ENCODE data around the gene PHKB. TPM values are rescaled to one million over a fixed set of nuclear protein-coding genes. Genes with fewer than 3 reads are reported as not detected.

Gene PHKB
- polyA plus RNA-seq, 3 donors: 73.7 to 88.5 (median 85.8) TPM

- DNase-seq (ENCODE audit: extremely low read depth in 1 of 11, low read depth in 9 of 11, low spot score in 4 of 11): no peak
These were observed 234.6 kb downstream of the PHKB start for GRCh38 chr16:47695756-47696155.

DNA sequence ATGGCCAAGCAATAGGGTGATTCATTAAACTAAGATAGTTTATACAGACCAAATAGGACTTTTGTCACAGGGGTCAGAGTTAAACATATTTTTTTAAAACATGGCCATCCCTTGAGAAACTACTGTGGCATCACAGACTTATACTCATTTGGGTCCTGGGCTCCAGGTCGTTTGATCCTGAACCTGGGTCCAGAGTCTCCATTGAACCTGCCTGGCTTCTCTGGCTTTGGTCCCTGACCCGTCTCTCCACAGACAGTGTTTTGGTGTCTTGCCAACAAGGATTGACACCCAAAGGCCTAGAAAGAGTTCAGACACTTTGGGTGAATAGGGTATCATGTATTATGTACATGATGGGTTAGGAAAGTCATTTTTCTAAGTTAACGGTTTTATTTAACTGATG lies 236.7 kb downstream of the PHKB start:
- DNase-seq (ENCODE audit: extremely low read depth in 1 of 11, low read depth in 9 of 11, low spot score in 4 of 11): no peak

DNA sequence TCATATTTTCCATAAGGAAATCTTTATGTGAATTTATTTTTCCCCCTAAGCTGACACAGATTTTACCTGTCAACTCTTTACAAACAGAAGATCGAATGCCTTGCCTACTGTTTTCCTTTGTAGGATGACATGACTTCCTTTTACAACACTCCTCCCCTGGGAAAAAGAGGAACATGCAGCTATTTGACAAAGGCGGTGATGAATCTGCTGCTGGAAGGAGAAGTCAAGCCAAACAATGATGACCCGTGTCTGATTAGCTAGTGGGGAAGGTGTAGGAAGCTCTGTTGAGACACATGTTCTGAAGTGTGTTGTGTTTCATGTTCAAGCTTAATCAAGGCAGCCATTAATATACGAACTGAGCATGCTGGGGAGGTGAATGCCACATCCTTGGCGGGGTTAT lies 238.0 kb downstream of the PHKB start:
- no peak for DNase-seq (ENCODE audit: extremely low read depth in 1 of 11, low read depth in 9 of 11, low spot score in 4 of 11)

GRCh38 chr16:47700857-47701587 lies 239.9 kb downstream of the PHKB start:
- DNase-seq (ENCODE audit: extremely low read depth in 1 of 11, low read depth in 9 of 11, low spot score in 4 of 11): no peak

DNA sequence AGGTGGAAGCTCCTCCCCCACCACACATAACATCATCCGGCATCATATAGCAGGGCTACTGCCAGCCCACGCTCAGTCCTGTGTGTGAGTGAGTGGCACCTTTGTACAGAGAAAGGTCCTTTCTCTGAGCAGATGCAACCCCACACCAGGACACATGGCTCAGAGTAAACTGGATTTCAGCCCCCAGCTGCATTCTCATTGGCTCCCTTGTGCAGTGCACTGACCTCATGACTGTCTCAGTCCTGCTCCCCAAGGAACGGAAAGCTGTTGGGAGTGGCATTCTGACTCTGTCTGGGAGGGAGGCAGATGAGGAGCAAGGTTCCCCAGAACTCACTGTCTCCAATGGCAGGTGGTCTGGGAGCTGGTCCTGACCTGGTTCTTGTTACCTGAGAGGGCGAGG lies 244.1 kb downstream of the PHKB start:
- peak in 3 of 11 donors; percentile 2 to 18 (median 8) for DNase-seq (ENCODE audit: extremely low read depth in 1 of 11, low read depth in 9 of 11, low spot score in 4 of 11)

GRCh38 chr16:47711809-47712208 lies 250.7 kb downstream of the PHKB start:
- no peak for DNase-seq (ENCODE audit: extremely low read depth in 1 of 11, low read depth in 9 of 11, low spot score in 4 of 11)

DNA sequence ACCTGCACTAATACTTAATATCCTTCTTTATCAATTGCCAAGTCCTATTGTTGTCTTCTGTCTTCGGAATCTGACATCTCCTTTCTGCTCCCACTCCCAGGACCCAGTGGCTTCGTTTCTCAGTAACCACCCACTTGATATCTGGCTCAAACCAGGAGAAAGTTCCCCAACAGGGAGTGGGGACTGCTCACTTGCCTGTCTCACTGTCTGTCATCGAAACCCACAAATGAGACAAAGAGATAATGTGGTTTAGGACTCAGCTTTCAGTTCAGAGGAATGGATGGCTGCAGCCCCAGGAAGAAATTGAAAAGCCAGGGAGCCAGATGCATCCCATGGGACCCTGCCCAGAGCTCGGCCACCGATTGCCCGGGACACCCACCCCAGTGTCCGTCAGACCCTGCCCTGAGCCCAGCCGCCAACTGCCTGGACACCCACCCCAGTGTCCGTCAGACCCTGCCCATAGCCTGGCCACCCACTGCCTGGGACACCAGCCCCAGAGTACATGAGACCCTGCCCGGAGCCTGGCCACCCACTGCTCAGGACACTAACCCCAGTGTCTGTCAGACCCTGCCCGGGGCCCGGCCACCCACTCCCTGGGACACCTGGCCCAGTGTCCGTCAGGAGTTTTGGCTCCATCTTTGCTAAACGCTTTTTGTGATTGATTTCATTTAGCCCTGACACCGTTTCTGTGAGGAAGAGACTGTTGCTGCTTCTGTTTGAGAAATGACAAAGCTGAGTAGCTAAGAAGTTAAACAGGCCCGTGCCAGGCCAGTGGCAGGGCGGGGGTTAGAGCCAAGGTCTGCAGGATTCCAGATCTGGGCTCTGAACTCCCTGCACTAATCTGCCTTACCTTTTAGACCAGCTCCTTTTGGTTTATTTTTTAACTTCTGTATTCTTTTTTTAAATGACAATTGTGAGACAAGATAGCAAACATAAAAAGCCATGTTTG lies 251.4 kb downstream of the PHKB start:
- no peak for DNase-seq (ENCODE audit: extremely low read depth in 1 of 11, low read depth in 9 of 11, low spot score in 4 of 11)

- no peak for DNase-seq (ENCODE audit: extremely low read depth in 1 of 11, low read depth in 9 of 11, low spot score in 4 of 11)
These were observed 252.1 kb downstream of the PHKB start for GRCh38 chr16:47713225-47713595.

DNA sequence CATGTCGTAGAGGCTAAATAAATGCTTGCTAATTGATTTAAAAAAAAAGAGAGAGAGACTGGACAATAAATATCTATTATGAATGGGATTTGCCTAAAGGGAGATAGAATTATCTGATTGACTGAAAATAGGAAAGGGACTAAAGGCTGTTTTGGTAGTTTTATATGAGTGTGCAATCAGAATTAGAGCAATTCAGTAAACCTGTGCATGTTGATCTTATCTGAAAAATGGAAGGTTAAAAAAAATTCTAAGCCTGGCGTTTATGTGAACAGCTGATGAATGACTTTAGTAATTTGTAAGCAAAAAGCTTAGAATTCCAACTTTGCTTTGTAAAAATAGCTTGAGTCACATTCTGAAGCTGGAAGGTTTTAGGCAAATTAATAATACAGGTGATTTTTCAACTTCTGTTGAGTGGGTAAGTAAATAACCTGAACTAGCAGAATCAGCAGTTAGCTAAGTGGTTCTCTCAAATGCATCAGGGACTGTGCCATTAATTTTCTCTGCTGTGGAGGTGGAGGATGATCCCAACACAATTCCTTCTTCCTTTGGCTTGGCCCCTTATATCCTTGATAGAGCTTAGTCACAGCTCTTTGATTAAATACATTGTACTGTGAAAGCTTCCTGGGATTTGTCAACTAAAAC lies 254.4 kb downstream of the PHKB start:
- no peak for DNase-seq (ENCODE audit: extremely low read depth in 1 of 11, low read depth in 9 of 11, low spot score in 4 of 11)

DNA sequence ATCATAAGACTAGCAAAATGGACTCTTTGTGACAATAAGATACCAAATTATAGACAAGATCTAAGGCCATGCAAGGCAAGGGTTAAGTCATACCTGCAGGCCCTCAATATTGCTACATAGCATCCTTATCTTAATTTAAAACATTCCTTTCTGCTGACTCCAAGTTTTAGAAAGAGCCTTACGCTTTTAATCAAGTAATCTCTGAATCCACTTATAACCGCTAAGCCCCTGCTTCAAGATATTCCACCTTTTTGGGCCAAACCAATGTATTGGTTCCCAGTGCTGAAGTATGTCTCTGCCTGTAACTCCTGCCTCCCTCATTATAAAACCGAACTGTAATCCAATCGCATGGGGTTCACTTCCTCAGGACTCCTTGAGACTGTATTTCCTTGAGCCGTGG lies 255.4 kb downstream of the PHKB start:
- no peak for DNase-seq (ENCODE audit: extremely low read depth in 1 of 11, low read depth in 9 of 11, low spot score in 4 of 11)

GRCh38 chr16:47719713-47720112 lies 258.6 kb downstream of the PHKB start:
- no peak for DNase-seq (ENCODE audit: extremely low read depth in 1 of 11, low read depth in 9 of 11, low spot score in 4 of 11)

DNA sequence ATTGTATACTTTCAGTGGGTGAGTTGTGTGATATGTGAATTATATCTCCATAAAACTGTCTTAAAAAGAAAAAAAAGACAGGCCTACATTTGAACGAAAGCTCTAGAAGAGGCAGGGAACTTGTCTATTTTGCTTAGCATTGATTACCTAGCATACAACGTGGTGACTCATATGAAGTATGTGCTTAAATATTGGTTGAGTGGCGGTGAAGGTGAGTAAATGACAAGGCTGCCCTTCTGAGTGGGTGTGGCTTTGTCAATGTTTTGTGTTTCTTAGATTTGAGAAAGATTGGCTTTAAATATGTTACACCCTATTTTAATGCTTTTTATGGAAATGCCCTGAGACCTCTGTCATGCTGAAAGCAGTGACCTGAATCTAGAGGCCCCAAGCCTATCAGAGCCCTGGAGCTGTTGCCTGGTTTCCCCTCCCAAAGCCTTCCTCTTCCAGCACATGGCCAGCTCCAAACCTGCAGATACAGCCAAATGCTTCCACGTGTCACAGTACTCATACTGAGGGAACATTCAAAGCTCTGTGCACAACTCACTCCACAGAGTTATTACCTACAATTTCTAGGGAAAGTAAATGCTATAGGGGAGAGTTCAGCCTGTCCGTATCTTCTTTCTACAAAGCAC lies 260.0 kb downstream of the PHKB start:
- DNase-seq (ENCODE audit: extremely low read depth in 1 of 11, low read depth in 9 of 11, low spot score in 4 of 11): no peak

GRCh38 chr16:47722046-47722445 lies 260.9 kb downstream of the PHKB start:
- DNase-seq (ENCODE audit: extremely low read depth in 1 of 11, low read depth in 9 of 11, low spot score in 4 of 11): no peak

GRCh38 chr16:47724115-47724785 lies 263.1 kb downstream of the PHKB start:
- DNase-seq (ENCODE audit: extremely low read depth in 1 of 11, low read depth in 9 of 11, low spot score in 4 of 11): no peak

DNA sequence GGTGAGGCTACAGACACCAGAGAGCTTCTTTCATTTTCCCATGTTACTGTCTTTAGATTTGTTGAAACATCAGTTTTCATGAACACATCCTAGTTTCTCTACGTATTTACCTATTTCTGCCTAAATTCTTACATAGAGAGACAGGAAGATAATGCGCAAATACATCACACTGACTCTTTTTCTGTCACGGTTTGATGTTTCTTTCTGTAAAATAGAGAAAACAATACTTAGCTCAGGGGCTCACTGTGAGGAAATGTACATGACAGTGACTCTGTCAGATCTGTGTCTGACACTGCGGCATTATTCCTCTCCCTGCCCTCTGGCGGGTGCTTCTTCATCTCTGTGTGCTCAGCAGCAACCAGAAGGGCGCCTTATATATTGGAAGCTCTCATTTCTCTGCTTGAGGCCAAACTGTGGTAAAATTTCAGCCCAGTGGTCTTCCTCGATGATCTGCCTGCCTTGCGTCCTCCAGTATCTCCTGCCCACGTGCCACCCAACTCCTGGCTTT lies 264.1 kb downstream of the PHKB start:
- DNase-seq (ENCODE audit: extremely low read depth in 1 of 11, low read depth in 9 of 11, low spot score in 4 of 11): no peak

- DNase-seq (ENCODE audit: extremely low read depth in 1 of 11, low read depth in 9 of 11, low spot score in 4 of 11): no peak
These were observed 265.0 kb downstream of the PHKB start for GRCh38 chr16:47726031-47726675.

DNA sequence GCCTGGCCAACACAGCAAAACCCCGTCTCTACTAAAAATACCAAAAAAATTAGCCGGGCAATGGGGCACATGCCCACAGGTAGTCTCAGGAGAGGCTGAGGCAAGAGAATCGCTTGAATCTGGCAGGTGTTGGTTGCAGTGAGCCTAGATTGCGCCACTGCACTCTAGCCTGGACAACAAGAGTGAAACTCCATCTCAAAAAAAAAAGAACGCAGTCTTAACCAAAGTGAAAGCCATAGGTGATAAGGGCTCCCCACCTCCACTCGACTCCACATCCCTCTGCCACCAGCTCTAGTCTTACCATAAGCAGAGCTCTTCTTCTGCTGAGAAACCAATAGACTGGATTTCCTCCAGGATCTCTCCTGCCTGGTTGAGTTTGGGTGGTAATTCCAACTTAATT lies 266.0 kb downstream of the PHKB start:
- no peak for DNase-seq (ENCODE audit: extremely low read depth in 1 of 11, low read depth in 9 of 11, low spot score in 4 of 11)

DNA sequence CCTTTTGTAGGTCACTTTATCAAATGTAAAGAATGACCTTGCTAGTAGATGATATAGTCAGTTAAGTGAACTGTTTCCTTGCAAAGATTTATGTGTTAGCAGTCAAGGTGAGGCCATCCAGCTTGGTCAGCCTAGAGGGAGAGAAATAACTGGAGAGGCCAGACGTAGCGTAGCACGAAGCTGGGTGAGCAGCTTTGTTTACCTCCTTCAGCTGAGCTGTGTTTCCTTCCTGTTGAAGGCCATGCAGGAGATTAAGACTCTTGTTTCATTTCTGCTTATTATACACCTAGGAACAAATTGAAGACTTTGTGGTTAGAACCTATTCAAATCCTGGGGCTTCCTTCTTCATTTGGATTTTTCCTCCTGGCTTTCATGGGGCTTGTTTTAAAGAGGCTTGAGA lies 267.1 kb downstream of the PHKB start:
- no peak for DNase-seq (ENCODE audit: extremely low read depth in 1 of 11, low read depth in 9 of 11, low spot score in 4 of 11)
